ENCODE data around the gene CNNM2.

CNNM2 gene

GRCh38 chr10:102917962-102918816 lies at the start of gene CNNM2:
Gene CNNM2, plus strand, starts transcription at chr10:102918294. Its CDS starts 187 bp downstream, at chr10:102918481.
- in situ Hi-C loops (cut with MboI; ENCODE audit: low sequenced_read_pairs): no loop called here

GRCh38 chr10:102868911-102869257 lies 49.2 kb upstream of the CNNM2 start:
- in situ Hi-C loops (cut with MboI; ENCODE audit: low sequenced_read_pairs): no loop called here

- in situ Hi-C loops (cut with MboI; ENCODE audit: low sequenced_read_pairs): no loop called here
These were observed 48.6 kb upstream of the CNNM2 start, which contains the start of gene AS3MT for GRCh38 chr10:102869258-102870198. Gene AS3MT, plus strand, starts transcription at chr10:102869470. Its CDS starts 123 bp downstream, at chr10:102869593.

- in situ Hi-C loops (cut with MboI; ENCODE audit: low sequenced_read_pairs): no loop called here
These were observed 47.9 kb upstream of the CNNM2 start for GRCh38 chr10:102870221-102870620.

- in situ Hi-C loops (cut with MboI; ENCODE audit: low sequenced_read_pairs): no loop called here
These were observed 45.9 kb upstream of the CNNM2 start for GRCh38 chr10:102872163-102872562.

GRCh38 chr10:102876747-102877153 lies 41.3 kb upstream of the CNNM2 start:
- in situ Hi-C loops (cut with MboI; ENCODE audit: low sequenced_read_pairs): no loop called here

GRCh38 chr10:102878629-102879028 lies 39.5 kb upstream of the CNNM2 start:
- in situ Hi-C loops (cut with MboI; ENCODE audit: low sequenced_read_pairs): no loop called here

GRCh38 chr10:102880256-102880655 lies 37.8 kb upstream of the CNNM2 start:
- in situ Hi-C loops (cut with MboI; ENCODE audit: low sequenced_read_pairs): no loop called here

- in situ Hi-C loops (cut with MboI; ENCODE audit: low sequenced_read_pairs): no loop called here
These were observed 30.0 kb upstream of the CNNM2 start for GRCh38 chr10:102888048-102888447.

- in situ Hi-C loops (cut with MboI; ENCODE audit: low sequenced_read_pairs): no loop called here
These were observed 23.5 kb upstream of the CNNM2 start for GRCh38 chr10:102894466-102895213.

GRCh38 chr10:102900006-102900405 lies 18.1 kb upstream of the CNNM2 start:
- in situ Hi-C loops (cut with MboI; ENCODE audit: low sequenced_read_pairs): no loop called here

- in situ Hi-C loops (cut with MboI; ENCODE audit: low sequenced_read_pairs): no loop called here
These were observed 13.7 kb upstream of the CNNM2 start for GRCh38 chr10:102904346-102904745.

- in situ Hi-C loops (cut with MboI; ENCODE audit: low sequenced_read_pairs): no loop called here
These were observed 11.6 kb upstream of the CNNM2 start for GRCh38 chr10:102906507-102906906.

GRCh38 chr10:102914781-102915180 lies 3.3 kb upstream of the CNNM2 start:
- in situ Hi-C loops (cut with MboI; ENCODE audit: low sequenced_read_pairs): no loop called here

GRCh38 chr10:102916173-102916572 lies 1.9 kb upstream of the CNNM2 start:
- in situ Hi-C loops (cut with MboI; ENCODE audit: low sequenced_read_pairs): no loop called here

GRCh38 chr10:102917314-102917961 lies 656 bp upstream of the CNNM2 start:
- in situ Hi-C loops (cut with MboI; ENCODE audit: low sequenced_read_pairs): no loop called here

- in situ Hi-C loops (cut with MboI; ENCODE audit: low sequenced_read_pairs): no loop called here
These were observed 737 bp downstream of the CNNM2 start for GRCh38 chr10:102918817-102919245.

GRCh38 chr10:102919246-102919959 lies 1.3 kb downstream of the CNNM2 start:
- in situ Hi-C loops (cut with MboI; ENCODE audit: low sequenced_read_pairs): no loop called here

GRCh38 chr10:102919992-102920739 lies 2.1 kb downstream of the CNNM2 start:
- in situ Hi-C loops (cut with MboI; ENCODE audit: low sequenced_read_pairs): no loop called here

All from hTERT RPE-1 (cell line).